ENCODE measurements around the gene RANBP3. TPM values are rescaled to one million over a fixed set of nuclear protein-coding genes. Genes with fewer than 3 reads are reported as not detected.

The RANBP3 gene
- total RNA-seq, 1 experiment from 2014 or later = 44.1 TPM

DNA sequence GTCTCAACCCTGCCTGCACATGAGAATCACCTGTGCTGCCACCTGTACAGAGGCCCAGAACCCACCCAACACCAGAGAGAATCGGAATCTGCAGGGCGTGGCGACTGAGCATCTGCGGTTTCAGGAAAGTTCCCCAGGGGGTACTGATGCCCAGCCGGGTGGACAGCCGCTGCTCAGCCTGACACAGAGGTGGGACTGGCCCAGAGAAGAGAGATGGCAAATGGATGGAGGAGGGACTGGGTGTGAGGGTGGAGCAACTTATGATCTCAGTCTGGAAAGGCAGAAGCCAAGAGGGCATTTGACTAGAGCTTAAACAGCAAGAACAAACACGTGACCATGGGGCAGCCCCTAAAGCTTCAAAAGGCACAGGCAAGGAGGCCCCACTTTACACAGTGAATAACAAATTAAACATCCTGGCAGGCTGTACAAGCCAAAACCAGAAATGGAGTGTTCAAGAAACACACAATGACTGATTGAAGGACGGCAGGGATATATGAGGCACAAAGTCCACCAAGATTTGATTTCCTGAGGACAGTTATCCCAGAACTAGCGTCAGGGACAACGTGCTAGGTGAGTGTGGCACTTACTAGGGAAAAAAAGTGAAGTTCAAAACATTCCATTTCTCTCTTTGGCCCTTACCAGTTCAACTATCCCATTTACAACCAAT is 3.1 kb downstream of the RANBP3 start:
- DNase-seq = no peak
- Histone ChIP-seq H3K9me2 (ENCODE audit: insufficient read depth) (no peaks in the 10 kb centered on the region), H3K9me3 (ENCODE audit: insufficient read depth, low read depth) (no peaks in the 10 kb centered on the region), H3K4me3 (no peak overlapping the region), H4K20me1 (ENCODE audit: insufficient read depth) (peaks cover 25% of the 10 kb centered on the region), H3K27me3 (ENCODE audit: insufficient read depth, low read depth) (no peaks in the 10 kb centered on the region), H3K27ac (no peak overlapping the region), H3K4me2 (no peak overlapping the region), H3K36me3 (ENCODE audit: low read depth) (no peaks in the 10 kb centered on the region), H3K4me1 (replicated peaks; ENCODE audit: insufficient read depth) (peaks cover 16% of the 10 kb centered on the region), H3F3A (ENCODE audit: insufficient read depth, low read depth) (no peaks in the 10 kb centered on the region), H2AFZ (no peak overlapping the region), H3K79me2 (ENCODE audit: low read depth) (peaks cover 88% of the 10 kb centered on the region)
- intact Hi-C loops (cut with micrococcal nuclease; ENCODE audit: unreplicated experiment) = no loop called here
- BruUV-seq (replicated peaks) = no TSS peak
- TF ChIP-seq, protein P1, sequence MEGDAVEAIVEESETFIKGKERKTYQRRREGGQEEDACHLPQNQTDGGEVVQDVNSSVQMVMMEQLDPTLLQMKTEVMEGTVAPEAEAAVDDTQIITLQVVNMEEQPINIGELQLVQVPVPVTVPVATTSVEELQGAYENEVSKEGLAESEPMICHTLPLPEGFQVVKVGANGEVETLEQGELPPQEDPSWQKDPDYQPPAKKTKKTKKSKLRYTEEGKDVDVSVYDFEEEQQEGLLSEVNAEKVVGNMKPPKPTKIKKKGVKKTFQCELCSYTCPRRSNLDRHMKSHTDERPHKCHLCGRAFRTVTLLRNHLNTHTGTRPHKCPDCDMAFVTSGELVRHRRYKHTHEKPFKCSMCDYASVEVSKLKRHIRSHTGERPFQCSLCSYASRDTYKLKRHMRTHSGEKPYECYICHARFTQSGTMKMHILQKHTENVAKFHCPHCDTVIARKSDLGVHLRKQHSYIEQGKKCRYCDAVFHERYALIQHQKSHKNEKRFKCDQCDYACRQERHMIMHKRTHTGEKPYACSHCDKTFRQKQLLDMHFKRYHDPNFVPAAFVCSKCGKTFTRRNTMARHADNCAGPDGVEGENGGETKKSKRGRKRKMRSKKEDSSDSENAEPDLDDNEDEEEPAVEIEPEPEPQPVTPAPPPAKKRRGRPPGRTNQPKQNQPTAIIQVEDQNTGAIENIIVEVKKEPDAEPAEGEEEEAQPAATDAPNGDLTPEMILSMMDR (conservative IDR thresholded peaks at IDR 0.05) = no peak
- no peak for TF ChIP-seq EZH2 (IDR thresholded peaks at IDR 0.05; ENCODE audit: low read depth)
- POLR2A ChIA-PET (ENCODE audit: unreplicated experiment) = no interaction called here
- CTCF ChIA-PET = no interaction called here

DNA sequence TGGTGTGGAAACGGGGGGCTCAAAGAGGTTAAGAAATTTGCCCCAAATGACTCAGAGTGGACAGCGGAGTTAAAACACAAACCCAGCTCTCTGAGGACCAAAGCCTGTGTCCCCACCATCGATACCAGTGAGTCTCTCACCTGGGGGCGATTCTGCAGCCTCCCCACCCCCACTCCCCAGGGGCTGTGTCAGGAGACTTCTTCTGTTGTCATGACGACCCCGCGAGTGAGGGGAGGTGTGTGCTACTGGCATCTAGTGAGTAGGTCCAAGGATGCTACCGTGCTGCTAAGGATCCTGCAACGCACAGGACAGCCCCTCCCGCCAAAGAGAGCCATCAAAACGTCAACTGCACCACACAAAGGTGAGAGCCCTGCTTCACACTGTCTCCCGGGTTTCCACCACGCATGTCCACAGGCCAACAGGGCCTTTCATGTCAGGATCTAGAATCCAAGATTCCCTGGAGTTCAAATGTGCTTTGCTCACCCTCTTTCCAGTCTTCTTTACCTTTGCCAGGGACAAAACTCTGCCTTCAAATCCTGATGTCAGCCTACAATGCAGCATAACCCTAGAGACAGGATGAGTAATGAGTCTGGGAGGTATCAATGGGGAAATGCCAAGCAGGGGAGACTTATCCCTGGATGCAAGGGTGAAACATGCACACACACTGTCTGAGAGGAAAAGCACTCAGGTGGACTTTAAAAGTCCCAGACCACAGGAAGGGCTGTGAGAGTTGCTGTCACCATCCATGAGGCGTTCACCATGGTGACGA is 3.9 kb downstream of the RANBP3 start:
- ChIA-PET POLR2A (ENCODE audit: unreplicated experiment) (no interaction called here), CTCF (interaction anchor here (0.5 kb wide), 1 partner anchor 287 kb away, joined by 6 read pairs; no protein-coding TSS in a partner anchor)
- Histone ChIP-seq H3K9me3 (ENCODE audit: insufficient read depth, low read depth) (no peaks in the 10 kb centered on the region), H3K36me3 (ENCODE audit: low read depth) (no peaks in the 10 kb centered on the region), H3K79me2 (ENCODE audit: low read depth) (peaks cover 94% of the 10 kb centered on the region), H4K20me1 (ENCODE audit: insufficient read depth) (peaks cover 29% of the 10 kb centered on the region), H3K27me3 (ENCODE audit: insufficient read depth, low read depth) (no peaks in the 10 kb centered on the region), H3K4me1 (replicated peaks; ENCODE audit: insufficient read depth) (peaks cover 16% of the 10 kb centered on the region), H2AFZ (no peak overlapping the region), H3K4me2 (no peak overlapping the region), H3F3A (ENCODE audit: insufficient read depth, low read depth) (no peaks in the 10 kb centered on the region), H3K27ac (no peak overlapping the region), H3K9me2 (ENCODE audit: insufficient read depth) (no peaks in the 10 kb centered on the region), H3K4me3 (no peak overlapping the region)
- intact Hi-C loops (cut with micrococcal nuclease; ENCODE audit: unreplicated experiment) = no loop called here
- BruUV-seq (replicated peaks) = no TSS peak
- TF ChIP-seq EZH2 (IDR thresholded peaks at IDR 0.05; ENCODE audit: low read depth) = no peak
- TF ChIP-seq, protein P1 (conservative IDR thresholded peaks at IDR 0.05) = no peak
- no peak for DNase-seq

DNA sequence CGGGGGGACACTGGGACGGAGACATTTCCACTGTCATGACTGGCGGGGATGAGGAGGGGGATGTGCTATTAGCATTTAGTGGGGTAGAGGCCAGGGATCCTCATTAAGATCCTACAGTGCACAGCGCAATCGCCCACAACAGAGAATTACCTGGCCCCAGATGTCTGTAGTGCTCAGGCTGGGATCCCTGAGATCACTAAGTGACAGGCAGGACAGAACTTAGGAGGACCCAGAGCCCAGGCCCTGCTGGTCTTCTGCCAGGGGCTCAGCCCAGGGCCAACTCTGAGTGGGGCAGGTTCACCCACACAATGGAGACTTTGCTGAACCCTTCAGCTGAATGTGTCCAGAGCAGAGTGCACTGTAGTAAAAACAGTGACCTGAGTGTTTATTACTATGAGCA is 4.6 kb downstream of the RANBP3 start:
- no TSS peak for BruUV-seq (replicated peaks)
- TF ChIP-seq EZH2 (IDR thresholded peaks at IDR 0.05; ENCODE audit: low read depth) = no peak
- TF ChIP-seq, protein P1 (conservative IDR thresholded peaks at IDR 0.05) = no peak
- Histone ChIP-seq H3K27ac (no peak overlapping the region), H3K9me3 (ENCODE audit: insufficient read depth, low read depth) (no peaks in the 10 kb centered on the region), H3K4me3 (no peak overlapping the region), H3K9me2 (ENCODE audit: insufficient read depth) (no peaks in the 10 kb centered on the region), H4K20me1 (ENCODE audit: insufficient read depth) (peaks cover 32% of the 10 kb centered on the region), H3K36me3 (ENCODE audit: low read depth) (no peaks in the 10 kb centered on the region), H3K4me2 (no peak overlapping the region), H3K4me1 (replicated peaks; ENCODE audit: insufficient read depth) (peaks cover 12% of the 10 kb centered on the region), H3K27me3 (ENCODE audit: insufficient read depth, low read depth) (no peaks in the 10 kb centered on the region), H3F3A (ENCODE audit: insufficient read depth, low read depth) (no peaks in the 10 kb centered on the region), H2AFZ (no peak overlapping the region), H3K79me2 (ENCODE audit: low read depth) (peaks cover 89% of the 10 kb centered on the region)
- ChIA-PET CTCF (interaction anchor here (0.5 kb wide), 1 partner anchor 286 kb away, joined by 6 read pairs; no protein-coding TSS in a partner anchor), POLR2A (ENCODE audit: unreplicated experiment) (no interaction called here)
- intact Hi-C loops (cut with micrococcal nuclease; ENCODE audit: unreplicated experiment) = no loop called here
- DNase-seq = no peak

Data from PC-9 (cell line).